Fibroblast of pulmonary artery (primary cell): ENCODE data around the gene HP1BP3.

Experiments used
- DNase-seq: peaks from one replicate; pipeline ENCODE4 v3.0.0-alpha.2; 2010; ENCODE audit warnings: low read depth
- H3K4me3 ChIP-seq: replicated peaks from 2 replicates; pipeline ENCODE4 v1.5.1; 2011; ENCODE audit warnings: low read depth, mild to moderate bottlenecking, control low read depth, low read length, moderate library complexity
- CTCF ChIP-seq: IDR thresholded peaks from 2 replicates; pipeline ENCODE4 v1.5.1; 2011; ENCODE audit warnings: mild to moderate bottlenecking, control low read depth, low read length, inconsistent platforms; ENCODE audit errors: missing control alignments

The HP1BP3 gene

GRCh38 chr1:20771780-20772179 is 15.3 kb downstream of the HP1BP3 start:
- no peak overlapping the region for H3K4me3 ChIP-seq
- no peak for TF ChIP-seq CTCF
- DNase-seq, result no peak

GRCh38 chr1:20770314-20771087 is 16.6 kb downstream of the HP1BP3 start:
- TF ChIP-seq CTCF, result no peak
- no peak overlapping the region for H3K4me3 ChIP-seq
- no peak for DNase-seq

GRCh38 chr1:20767271-20767670 is 19.8 kb downstream of the HP1BP3 start:
- H3K4me3 ChIP-seq, result no peak overlapping the region
- DNase-seq, result no peak
- no peak for TF ChIP-seq CTCF

- no peak overlapping the region for H3K4me3 ChIP-seq
- TF ChIP-seq CTCF, result no peak
- DNase-seq, result no peak
Measured at GRCh38 chr1:20763417-20763816, 23.7 kb downstream of the HP1BP3 start.

- H3K4me3 ChIP-seq, result no peak overlapping the region
- DNase-seq, result no peak
- no peak for TF ChIP-seq CTCF
Measured at GRCh38 chr1:20760322-20760721, 26.8 kb downstream of the HP1BP3 start.

- no peak for TF ChIP-seq CTCF
- H3K4me3 ChIP-seq, result no peak overlapping the region
- no peak for DNase-seq
Measured at GRCh38 chr1:20753589-20753988, 33.5 kb downstream of the HP1BP3 start.

GRCh38 chr1:20751462-20751990 is 35.6 kb downstream of the HP1BP3 start:
- DNase-seq, result no peak
- TF ChIP-seq CTCF, result no peak
- no peak overlapping the region for H3K4me3 ChIP-seq
